OCI-LY1 (cell line): ENCODE data around the gene AMZ1.

Source experiments
- H2AFZ ChIP-seq: fragments of 200-600 bp; sonication (generic), shearing (Covaris generic); 2 replicates; pipeline ENCODE4 v1.6.0; 2014; ENCODE audit warnings: antibody characterized with exemption, mild to moderate bottlenecking, low read length
- H3F3A ChIP-seq: fragments of 200-600 bp; sonication (generic), shearing (Covaris generic); 2 replicates; pipeline ENCODE4 v1.6.0; 2014; ENCODE audit warnings: mild to moderate bottlenecking, antibody characterized with exemption, low read length, moderate library complexity; ENCODE audit not compliant: insufficient read depth
- H3K27ac ChIP-seq: fragments of 200-600 bp; sonication (generic); 2 replicates; pipeline ENCODE4 v1.5.1; 2014; ENCODE audit warnings: low read length, mixed run types, mild to moderate bottlenecking, low read depth; ENCODE audit not compliant: poor library complexity, severe bottlenecking
- H3K27me3 ChIP-seq: fragments of 200-600 bp; sonication (generic); 2 replicates; pipeline ENCODE4 v1.6.0; 2014; ENCODE audit warnings: antibody characterized with exemption, mild to moderate bottlenecking, low read length, moderate library complexity; ENCODE audit not compliant: insufficient read depth
- H3K36me3 ChIP-seq: fragments of 200-600 bp; sonication (generic); 2 replicates; pipeline ENCODE4 v1.6.1; 2014; ENCODE audit warnings: mild to moderate bottlenecking, antibody characterized with exemption, low read length, moderate library complexity, mixed read lengths; ENCODE audit not compliant: insufficient read depth
- H3K4me1 ChIP-seq: fragments of 200-600 bp; sonication (generic); 2 replicates; pipeline ENCODE4 v1.5.1; 2014; ENCODE audit warnings: mild to moderate bottlenecking, low read length, moderate library complexity; ENCODE audit not compliant: insufficient read depth, severe bottlenecking
- H3K4me2 ChIP-seq: fragments of 200-600 bp; sonication (generic), shearing (Covaris generic); 2 replicates; pipeline ENCODE4 v1.6.1; 2014; ENCODE audit warnings: low read length
- H3K4me3 ChIP-seq: fragments of 200-600 bp; sonication (generic); 2 replicates; pipeline ENCODE4 v1.5.1; 2014; ENCODE audit warnings: low read length, low read depth, mild to moderate bottlenecking, mixed read lengths; ENCODE audit not compliant: poor library complexity, severe bottlenecking
- H3K79me2 ChIP-seq: fragments of 200-600 bp; shearing (Covaris generic); 2 replicates; pipeline ENCODE4 v1.6.1; 2016; ENCODE audit warnings: mixed run types, low read length, mixed read lengths; ENCODE audit not compliant: insufficient read depth
- H3K9ac ChIP-seq: fragments of 200-600 bp; sonication (generic), shearing (Covaris generic); 2 replicates; pipeline ENCODE4 v1.6.1; 2014; ENCODE audit warnings: mild to moderate bottlenecking, low read length, mixed read lengths
- H3K9me2 ChIP-seq: fragments of 200-600 bp; sonication (generic), shearing (Covaris generic); 2 replicates; pipeline ENCODE4 v1.6.1; 2014; ENCODE audit warnings: low read depth, mild to moderate bottlenecking, low read length, mixed read lengths
- H3K9me3 ChIP-seq: fragments of 200-600 bp; shearing (Covaris generic); 2 replicates; pipeline ENCODE4 v1.6.1; 2014; ENCODE audit warnings: low read length, mixed read lengths
- H4K20me1 ChIP-seq: fragments of 200-600 bp; sonication (generic), shearing (Covaris generic); 2 replicates; pipeline ENCODE4 v1.6.0; 2016; ENCODE audit warnings: mild to moderate bottlenecking, low read length; ENCODE audit not compliant: insufficient read depth
- EZH2 ChIP-seq: fragments of 200-600 bp; sonication (generic), shearing (Covaris generic); IDR thresholded peaks from 2 replicates; pipeline ENCODE4 v1.8.0; 2017; ENCODE audit warnings: borderline replicate concordance, mixed run types, mild to moderate bottlenecking, antibody characterized with exemption, low read length, moderate library complexity, mixed read lengths
- TF ChIP-seq, protein P1 (sequence below): fragments of 200-600 bp; sonication (generic), shearing (Covaris generic); IDR thresholded peaks from 2 replicates; pipeline ENCODE4 v1.5.1; 2017; ENCODE audit warnings: mild to moderate bottlenecking, antibody characterized with exemption, low read length, moderate library complexity, mixed read lengths

Gene AMZ1

DNA sequence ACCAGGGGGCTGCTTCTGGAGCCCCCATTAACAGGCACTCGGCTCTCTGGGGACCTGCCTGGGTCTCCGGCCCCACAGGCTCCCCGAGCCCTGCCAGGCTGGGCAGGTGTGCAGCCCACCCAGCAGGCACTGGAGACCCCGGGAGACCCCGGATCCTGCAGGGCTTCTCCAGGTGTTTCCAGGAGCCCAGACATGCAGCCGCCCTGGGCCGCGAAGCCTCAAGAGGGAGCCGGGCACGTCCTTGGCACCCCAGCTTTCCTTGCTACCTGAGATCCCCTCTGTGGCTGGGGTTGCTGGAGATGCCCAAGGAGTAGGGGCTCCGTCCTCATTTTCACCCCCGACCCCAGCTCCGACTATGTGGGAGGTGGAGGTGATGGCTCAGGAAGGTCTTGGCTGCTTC is 7.7 kb upstream of the AMZ1 start:
- no peak overlapping the region for H3K27ac ChIP-seq
- H3K4me1 ChIP-seq: no peaks in the 10 kb centered on the region
- no peaks in the 10 kb centered on the region for H3K79me2 ChIP-seq
- H3K9ac ChIP-seq: no peak overlapping the region
- no peak overlapping the region for H2AFZ ChIP-seq
- H3K36me3 ChIP-seq: no peaks in the 10 kb centered on the region
- H3K4me3 ChIP-seq: no peak overlapping the region
- H3K9me2 ChIP-seq: no peaks in the 10 kb centered on the region
- peaks cover 10% of the 10 kb centered on the region; the same call in 1 of the 2 replicates for H3K27me3 ChIP-seq
- no peaks in the 10 kb centered on the region for H3K9me3 ChIP-seq
- TF ChIP-seq, protein P1, sequence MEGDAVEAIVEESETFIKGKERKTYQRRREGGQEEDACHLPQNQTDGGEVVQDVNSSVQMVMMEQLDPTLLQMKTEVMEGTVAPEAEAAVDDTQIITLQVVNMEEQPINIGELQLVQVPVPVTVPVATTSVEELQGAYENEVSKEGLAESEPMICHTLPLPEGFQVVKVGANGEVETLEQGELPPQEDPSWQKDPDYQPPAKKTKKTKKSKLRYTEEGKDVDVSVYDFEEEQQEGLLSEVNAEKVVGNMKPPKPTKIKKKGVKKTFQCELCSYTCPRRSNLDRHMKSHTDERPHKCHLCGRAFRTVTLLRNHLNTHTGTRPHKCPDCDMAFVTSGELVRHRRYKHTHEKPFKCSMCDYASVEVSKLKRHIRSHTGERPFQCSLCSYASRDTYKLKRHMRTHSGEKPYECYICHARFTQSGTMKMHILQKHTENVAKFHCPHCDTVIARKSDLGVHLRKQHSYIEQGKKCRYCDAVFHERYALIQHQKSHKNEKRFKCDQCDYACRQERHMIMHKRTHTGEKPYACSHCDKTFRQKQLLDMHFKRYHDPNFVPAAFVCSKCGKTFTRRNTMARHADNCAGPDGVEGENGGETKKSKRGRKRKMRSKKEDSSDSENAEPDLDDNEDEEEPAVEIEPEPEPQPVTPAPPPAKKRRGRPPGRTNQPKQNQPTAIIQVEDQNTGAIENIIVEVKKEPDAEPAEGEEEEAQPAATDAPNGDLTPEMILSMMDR: no peak
- TF ChIP-seq EZH2: no peak
- H3F3A ChIP-seq: no peaks in the 10 kb centered on the region
- H3K4me2 ChIP-seq: no peak overlapping the region
- H4K20me1 ChIP-seq: no peaks in the 10 kb centered on the region

DNA sequence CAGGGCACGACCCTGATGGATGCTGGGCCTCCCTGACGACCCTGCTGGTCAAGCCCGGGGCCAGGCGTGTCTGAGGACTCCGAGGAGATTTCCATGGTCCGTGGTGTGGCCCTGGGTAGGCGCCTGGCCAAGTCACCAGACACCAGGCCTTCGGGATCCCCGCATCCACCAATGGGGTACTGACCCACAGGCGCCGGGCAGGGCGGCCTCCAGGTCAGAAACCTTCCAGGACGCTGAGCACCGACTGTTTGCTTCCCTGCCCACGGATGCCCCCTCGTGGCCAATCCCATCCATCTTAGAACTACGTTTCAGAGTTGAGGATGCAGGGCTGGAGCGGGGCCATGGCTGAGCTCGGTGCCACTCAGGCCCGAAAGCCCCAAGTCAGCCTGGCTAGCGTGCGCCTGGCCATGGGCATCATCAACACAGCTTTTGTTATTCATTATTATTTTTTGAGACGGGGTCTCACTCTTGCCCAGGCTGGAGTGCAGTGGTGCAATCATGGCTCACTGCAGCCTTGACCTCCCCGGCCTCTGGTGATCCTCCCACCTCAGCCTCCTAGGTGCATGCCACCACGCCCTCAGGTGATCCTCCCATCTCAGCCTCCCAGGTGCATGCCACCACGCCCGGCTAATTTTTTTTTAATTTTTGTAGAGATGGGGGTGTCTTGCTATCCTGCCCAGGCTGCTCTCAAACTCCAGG is 7.1 kb upstream of the AMZ1 start:
- Histone ChIP-seq H3K9ac (no peak overlapping the region), H3F3A (no peaks in the 10 kb centered on the region), H3K79me2 (no peaks in the 10 kb centered on the region), H3K27ac (no peak overlapping the region), H3K4me3 (no peak overlapping the region), H3K9me3 (no peaks in the 10 kb centered on the region), H3K27me3 (peaks cover 10% of the 10 kb centered on the region; the same call in 1 of the 2 replicates), H3K36me3 (no peaks in the 10 kb centered on the region), H3K9me2 (no peaks in the 10 kb centered on the region), H4K20me1 (no peaks in the 10 kb centered on the region), H3K4me2 (no peak overlapping the region), H3K4me1 (no peaks in the 10 kb centered on the region), H2AFZ (no peak overlapping the region)
- TF ChIP-seq EZH2: no peak
- TF ChIP-seq, protein P1: peak; percentile 67

DNA sequence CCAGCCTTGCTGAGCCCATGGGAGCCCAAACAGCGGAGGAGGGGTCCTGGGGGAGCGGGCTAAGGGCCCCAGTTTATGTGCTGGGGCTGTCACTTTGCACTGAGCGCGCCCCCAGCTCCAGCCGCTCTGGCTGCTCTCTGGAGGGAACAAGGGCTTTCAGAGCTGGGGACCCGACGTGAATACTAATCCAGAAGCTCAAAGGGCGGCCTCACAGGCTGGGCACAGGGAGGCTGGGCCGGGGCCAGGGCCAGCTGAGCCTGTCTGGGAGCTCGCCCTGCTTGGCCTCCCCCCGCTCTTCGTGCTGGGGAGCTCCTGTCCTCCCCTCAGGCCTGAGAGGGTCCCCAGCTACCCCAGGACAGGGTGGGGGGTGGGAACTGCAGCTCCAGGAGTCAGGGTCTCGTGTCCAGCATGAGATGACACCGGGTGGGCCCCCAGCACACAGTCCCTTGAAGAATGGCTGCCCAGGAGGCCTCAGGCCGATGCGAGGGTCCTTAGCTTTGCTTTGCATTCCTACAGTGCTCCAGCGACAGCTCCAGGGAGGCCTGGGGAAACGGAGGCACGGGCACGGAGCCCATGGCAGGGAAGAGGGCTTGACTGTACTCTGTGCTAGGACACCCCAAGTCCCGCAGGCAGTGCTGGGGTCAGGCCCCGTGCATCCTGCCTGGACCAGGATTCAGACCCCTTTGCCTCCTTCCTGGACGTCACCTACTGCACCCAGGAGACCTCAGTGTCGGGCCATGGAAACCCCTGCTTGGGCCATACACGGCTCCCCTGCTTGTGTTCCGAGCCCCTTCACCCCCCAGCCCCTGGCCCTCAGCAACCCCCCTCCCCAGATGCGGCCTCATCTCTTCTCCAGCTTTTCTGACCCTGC is 5.8 kb upstream of the AMZ1 start:
- TF ChIP-seq EZH2: no peak
- TF ChIP-seq, protein P1: no peak
- Histone ChIP-seq H3K4me2 (no peak overlapping the region), H3K27me3 (peaks cover 10% of the 10 kb centered on the region; the same call in 1 of the 2 replicates), H3K4me3 (no peak overlapping the region), H3K9ac (no peak overlapping the region), H3K36me3 (no peaks in the 10 kb centered on the region), H3F3A (no peaks in the 10 kb centered on the region), H4K20me1 (no peaks in the 10 kb centered on the region), H3K27ac (no peak overlapping the region), H2AFZ (no peak overlapping the region), H3K79me2 (no peaks in the 10 kb centered on the region), H3K9me2 (no peaks in the 10 kb centered on the region), H3K9me3 (no peaks in the 10 kb centered on the region), H3K4me1 (no peaks in the 10 kb centered on the region)
